Memory B cell (primary cell): Measurements from ENCODE around the gene PLPP1.

Experiments
- ATAC-seq: fragments of 150-1000 bp; cut with Tn5 transposase; 2 replicates; pipeline ENCODE4 v1.10.0; 2021; ENCODE audit warnings: low read depth, mild to moderate bottlenecking, moderate library complexity
- DNase-seq, 2 donors: peaks; one replicate each; pipeline ENCODE4 v3.0.0; 2022; ENCODE audit warnings: low spot score in 2 of 2
- H3K27ac Mint-ChIP-seq: one replicate; pipeline ENCODE4 v1.8.0; 2022; ENCODE audit warnings: mild to moderate bottlenecking, moderate library complexity, mixed read lengths
- H3K27me3 Mint-ChIP-seq: one replicate; pipeline ENCODE4 v1.8.0; 2022; ENCODE audit warnings: mixed read lengths
- H3K36me3 Mint-ChIP-seq: one replicate; pipeline ENCODE4 v1.8.0; 2022; ENCODE audit warnings: mild to moderate bottlenecking, mixed read lengths
- H3K4me1 Mint-ChIP-seq: one replicate; pipeline ENCODE4 v1.8.0; 2022; ENCODE audit warnings: mixed read lengths
- H3K4me3 Mint-ChIP-seq: one replicate; pipeline ENCODE4 v1.8.0; 2022; ENCODE audit warnings: mild to moderate bottlenecking, moderate library complexity, mixed read lengths
- H3K9me3 Mint-ChIP-seq: one replicate; pipeline ENCODE4 v1.8.0; 2022; ENCODE audit warnings: mixed read lengths

Gene PLPP1

DNA sequence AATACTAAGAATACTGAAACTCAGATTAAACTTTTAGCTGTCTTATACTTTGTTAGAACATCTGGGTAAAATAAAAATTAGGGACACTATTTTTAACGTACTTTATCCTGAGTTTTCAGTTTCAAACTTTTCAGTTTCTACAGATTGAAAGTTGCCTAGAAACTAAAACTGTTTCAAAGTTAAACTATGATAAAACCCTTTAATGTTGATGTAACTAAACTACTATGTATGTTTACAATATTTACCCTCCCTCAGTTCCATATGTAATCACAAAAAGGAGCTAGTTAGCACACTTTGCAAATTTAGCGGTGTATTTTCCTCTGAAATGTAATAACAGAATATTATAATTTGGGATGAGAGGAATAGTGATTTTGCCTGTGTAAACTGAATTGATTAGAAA, 121.1 kb downstream of the PLPP1 start:
- H3K27ac Mint-ChIP-seq = peak overlapping the region; percentile 45
- no peak overlapping the region for H3K4me3 Mint-ChIP-seq
- no peaks in the 10 kb centered on the region for H3K4me1 Mint-ChIP-seq
- no peak for DNase-seq
- ATAC-seq = no peak
- H3K9me3 Mint-ChIP-seq = no peaks in the 10 kb centered on the region
- H3K27me3 Mint-ChIP-seq = no peaks in the 10 kb centered on the region
- peaks cover 26% of the 10 kb centered on the region for H3K36me3 Mint-ChIP-seq

DNA sequence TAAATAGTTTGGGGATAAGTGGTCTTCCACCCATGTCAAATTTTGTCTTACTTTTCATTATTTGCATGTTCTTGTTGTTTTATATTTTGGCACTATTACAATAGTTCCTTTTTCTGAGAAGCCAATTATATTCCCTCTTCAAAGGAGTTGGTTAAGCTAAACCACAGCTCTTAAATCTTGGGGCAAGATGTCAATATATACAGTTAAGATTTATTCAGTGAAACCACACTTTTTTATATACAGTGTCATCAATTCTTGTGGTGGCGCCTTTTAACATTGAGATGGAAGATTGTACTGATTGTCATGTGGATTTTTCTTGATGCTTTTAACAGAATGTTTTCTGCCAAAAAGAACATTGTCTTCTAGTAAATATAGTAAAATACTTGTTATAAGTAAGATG, 122.9 kb downstream of the PLPP1 start:
- H3K27ac Mint-ChIP-seq = peak overlapping the region; percentile 7
- H3K4me3 Mint-ChIP-seq = no peak overlapping the region
- H3K27me3 Mint-ChIP-seq = no peaks in the 10 kb centered on the region
- no peak for DNase-seq
- ATAC-seq = no peak
- H3K9me3 Mint-ChIP-seq = no peaks in the 10 kb centered on the region
- H3K36me3 Mint-ChIP-seq = peaks cover 28% of the 10 kb centered on the region
- H3K4me1 Mint-ChIP-seq = no peaks in the 10 kb centered on the region

DNA sequence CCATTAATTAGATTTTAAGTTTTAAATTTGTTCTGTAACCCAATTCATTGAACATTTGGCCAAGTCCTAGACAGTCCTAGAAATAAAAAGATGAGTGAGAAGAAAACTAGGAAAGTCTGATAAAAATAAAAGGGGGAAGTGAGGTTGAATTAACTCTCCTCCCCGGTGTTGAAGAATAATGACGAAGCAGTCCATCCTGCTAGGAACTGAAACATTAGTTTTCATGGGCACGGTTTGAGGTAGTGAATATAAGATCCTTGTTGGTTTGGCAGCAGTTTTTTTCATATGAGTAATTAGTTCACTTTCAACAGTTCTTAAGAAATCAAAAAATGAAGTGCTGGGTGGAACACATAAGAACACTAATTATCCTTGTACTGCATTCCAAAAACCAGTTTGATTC, 123.9 kb downstream of the PLPP1 start:
- ATAC-seq (no peak), DNase-seq (no peak)
- no peak overlapping the region for H3K4me3 Mint-ChIP-seq
- no peak overlapping the region for H3K27ac Mint-ChIP-seq
- no peaks in the 10 kb centered on the region for H3K9me3 Mint-ChIP-seq
- H3K4me1 Mint-ChIP-seq = no peaks in the 10 kb centered on the region
- peaks cover 31% of the 10 kb centered on the region for H3K36me3 Mint-ChIP-seq
- H3K27me3 Mint-ChIP-seq = no peaks in the 10 kb centered on the region

DNA sequence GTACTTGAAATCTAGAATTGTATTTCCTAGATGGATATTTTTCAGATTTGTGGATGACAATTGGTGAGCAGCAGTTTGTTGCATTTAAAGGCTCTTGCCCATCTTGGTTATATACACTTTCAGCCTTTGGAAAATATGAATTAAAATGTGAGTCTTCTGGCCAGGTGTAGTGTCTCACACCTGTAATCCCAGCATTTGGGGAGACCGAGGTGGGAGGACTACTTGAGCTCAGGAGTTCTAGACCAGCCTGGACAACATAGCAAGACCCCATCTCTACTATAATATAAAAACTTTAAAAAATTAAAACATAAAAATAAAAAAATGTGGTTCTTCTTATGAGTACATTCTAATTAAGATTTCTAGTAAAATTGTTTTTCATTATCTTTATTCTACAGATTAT, 125.0 kb downstream of the PLPP1 start:
- Mint-ChIP-seq H3K4me3 (no peak overlapping the region), H3K4me1 (no peaks in the 10 kb centered on the region), H3K27ac (no peak overlapping the region), H3K27me3 (no peaks in the 10 kb centered on the region), H3K36me3 (peaks cover 29% of the 10 kb centered on the region), H3K9me3 (no peaks in the 10 kb centered on the region)
- ATAC-seq (no peak), DNase-seq (no peak)

DNA sequence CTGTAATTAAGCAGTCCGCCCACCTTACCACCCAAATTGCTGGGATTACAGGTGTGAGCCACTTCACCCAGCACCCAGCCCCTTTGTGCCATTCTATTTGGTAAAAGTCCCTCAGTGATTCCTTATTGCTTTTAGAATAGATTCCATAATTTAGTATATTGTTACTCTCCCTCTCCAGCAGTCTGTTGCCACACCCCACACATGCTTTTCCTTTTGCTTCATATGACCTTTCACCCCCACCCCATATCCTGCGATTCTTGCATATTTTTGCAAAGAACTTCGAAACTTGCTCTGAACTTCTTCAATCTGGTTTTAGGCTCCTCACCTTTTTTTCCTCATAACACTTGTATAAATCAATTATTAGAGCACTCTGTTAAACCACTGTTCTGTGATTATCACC, 126.8 kb downstream of the PLPP1 start:
- no peak for ATAC-seq
- H3K36me3 Mint-ChIP-seq = peaks cover 33% of the 10 kb centered on the region

DNA sequence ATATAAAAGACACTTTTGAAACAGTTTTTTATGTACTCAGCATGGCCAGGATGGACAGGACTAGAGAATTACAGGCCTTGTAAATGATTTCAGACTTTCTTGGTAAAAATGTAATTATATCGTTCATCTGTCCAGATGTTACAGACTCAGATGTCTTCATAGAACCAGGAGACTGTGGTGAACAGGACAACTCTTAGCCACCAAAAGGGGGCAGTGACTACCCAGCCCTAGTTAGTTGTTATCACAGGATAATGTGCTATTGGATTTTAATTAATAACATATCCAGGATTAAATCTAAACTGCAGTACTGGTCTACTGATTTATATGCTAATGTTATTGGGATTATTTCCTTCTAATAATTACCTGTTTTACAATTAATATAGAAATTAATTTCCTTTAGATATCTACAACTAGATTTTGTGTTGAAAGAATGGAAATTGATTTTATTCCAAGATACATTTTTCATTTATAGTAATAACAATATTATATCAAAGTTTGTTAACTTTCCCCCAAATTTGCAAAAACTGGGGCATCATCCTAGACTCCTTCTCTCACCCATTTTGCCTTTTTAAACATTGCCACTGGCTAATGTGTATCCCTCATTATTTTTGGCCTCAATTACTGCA, 127.6 kb downstream of the PLPP1 start:
- DNase-seq = no peak
- Mint-ChIP-seq H3K4me1 (no peaks in the 10 kb centered on the region), H3K9me3 (no peaks in the 10 kb centered on the region), H3K36me3 (peaks cover 31% of the 10 kb centered on the region), H3K27me3 (no peaks in the 10 kb centered on the region), H3K27ac (no peak overlapping the region), H3K4me3 (no peak overlapping the region)
- ATAC-seq = no peak

More for the DNA sequence above, 126.8 kb downstream of the PLPP1 start:
- Mint-ChIP-seq H3K27me3 (no peaks in the 10 kb centered on the region), H3K27ac (no peak overlapping the region), H3K4me1 (no peaks in the 10 kb centered on the region), H3K9me3 (no peaks in the 10 kb centered on the region), H3K4me3 (no peak overlapping the region)
- DNase-seq = no peak

DNA sequence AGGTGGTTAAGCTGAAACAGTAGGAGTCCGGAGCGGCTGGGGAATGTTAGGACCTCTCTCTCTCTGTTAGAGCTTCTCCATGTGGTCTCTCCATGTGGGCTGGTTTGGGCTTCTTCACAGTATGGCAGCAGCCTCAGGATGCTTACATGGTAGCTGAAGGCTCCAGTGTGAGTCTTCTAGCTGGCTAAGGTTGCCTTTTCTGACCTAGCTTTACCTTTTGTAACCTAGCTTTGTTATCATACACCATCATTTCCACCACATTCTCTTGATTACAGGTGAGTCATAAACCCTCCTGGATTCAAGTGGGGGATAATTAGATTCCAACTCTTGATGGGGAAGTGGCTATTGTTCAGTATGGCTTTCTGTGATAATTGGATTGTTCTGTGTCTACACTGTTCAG, 128.5 kb downstream of the PLPP1 start:
- ATAC-seq = no peak
- H3K36me3 Mint-ChIP-seq = peaks cover 35% of the 10 kb centered on the region

DNA sequence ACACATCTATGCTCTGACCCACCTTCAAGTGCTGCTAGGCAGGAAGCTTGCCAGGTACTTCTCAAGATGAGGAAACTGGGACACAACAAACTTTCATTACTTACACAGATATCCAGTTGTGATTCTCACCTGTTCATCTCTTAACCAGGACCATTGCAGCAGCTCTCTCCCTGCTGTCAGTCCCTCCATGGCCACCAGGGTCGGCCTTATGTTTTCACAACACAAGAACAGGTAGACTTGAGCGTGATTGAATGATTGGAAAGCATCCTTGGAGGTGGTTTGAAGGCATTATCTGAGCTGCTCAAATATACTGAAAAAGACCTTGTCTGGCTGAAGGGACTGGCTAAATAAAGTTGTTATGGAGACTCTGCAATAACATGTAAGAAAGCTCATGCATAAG, 132.6 kb downstream of the PLPP1 start:
- H3K9me3 Mint-ChIP-seq = no peaks in the 10 kb centered on the region
- no peak overlapping the region for H3K4me3 Mint-ChIP-seq
- H3K4me1 Mint-ChIP-seq = no peaks in the 10 kb centered on the region
- peaks cover 30% of the 10 kb centered on the region for H3K36me3 Mint-ChIP-seq
- H3K27ac Mint-ChIP-seq = peak overlapping the region; percentile 60
- DNase-seq (no peak), ATAC-seq (no peak)
- H3K27me3 Mint-ChIP-seq = no peaks in the 10 kb centered on the region

More for the DNA sequence above, 128.5 kb downstream of the PLPP1 start:
- H3K27me3 Mint-ChIP-seq = no peaks in the 10 kb centered on the region
- no peak overlapping the region for H3K4me3 Mint-ChIP-seq
- H3K27ac Mint-ChIP-seq = no peak overlapping the region
- no peak for DNase-seq
- H3K9me3 Mint-ChIP-seq = no peaks in the 10 kb centered on the region
- H3K4me1 Mint-ChIP-seq = no peaks in the 10 kb centered on the region

DNA sequence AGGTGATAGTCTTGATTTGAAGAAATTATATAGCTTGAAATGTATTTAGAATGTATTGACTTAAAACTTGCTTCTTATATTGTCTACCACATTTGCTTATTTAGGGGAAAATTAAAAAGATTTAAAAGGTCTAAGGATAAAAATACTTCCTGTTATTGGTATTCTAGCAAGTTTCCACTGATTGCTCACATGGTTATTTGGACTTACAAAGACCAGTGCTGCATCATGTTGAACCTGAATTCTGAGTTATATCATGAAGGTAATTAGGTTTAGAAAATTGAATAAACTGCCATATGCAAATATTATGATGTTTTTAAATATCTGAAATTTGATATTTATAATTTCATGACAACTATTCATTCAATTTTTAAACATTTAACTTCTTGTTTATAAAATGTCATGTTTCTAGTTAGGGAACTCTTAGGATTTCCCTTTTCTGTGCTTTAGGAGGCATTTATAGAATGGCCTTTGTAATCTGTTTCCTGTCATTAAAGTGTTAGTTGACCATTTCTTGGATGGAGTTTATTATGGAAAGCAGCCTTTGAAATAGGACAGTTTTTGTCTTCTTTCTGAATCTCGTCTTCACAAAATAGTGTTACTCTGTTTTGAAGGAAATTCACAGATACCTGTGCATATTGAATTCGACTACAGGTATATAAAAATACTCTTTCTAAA, 141.1 kb downstream of the PLPP1 start:
- Mint-ChIP-seq H3K9me3 (no peaks in the 10 kb centered on the region), H3K27me3 (no peaks in the 10 kb centered on the region), H3K27ac (no peak overlapping the region), H3K36me3 (peaks cover 40% of the 10 kb centered on the region), H3K4me3 (no peak overlapping the region), H3K4me1 (no peaks in the 10 kb centered on the region)
- DNase-seq (no peak), ATAC-seq (no peak)

DNA sequence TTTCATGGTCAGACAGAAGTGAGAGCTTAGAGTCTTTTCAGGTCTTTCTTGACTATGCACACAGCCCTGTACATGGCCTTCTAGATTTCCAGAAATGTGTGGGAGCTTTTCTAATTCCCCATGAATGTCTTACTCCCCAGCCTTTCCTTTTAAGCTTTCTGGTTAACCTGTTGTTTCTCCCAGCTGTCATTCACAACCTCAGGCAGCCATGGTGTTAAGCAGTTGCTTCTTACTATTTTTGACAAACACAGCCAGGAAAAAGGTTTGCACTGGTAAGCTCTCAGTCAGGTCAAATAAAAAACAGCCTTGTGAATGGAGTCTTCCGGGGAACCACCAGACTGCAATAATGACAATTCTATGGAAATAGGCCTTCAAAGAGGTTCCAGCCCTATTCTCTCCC, 142.1 kb downstream of the PLPP1 start:
- H3K36me3 Mint-ChIP-seq = peaks cover 40% of the 10 kb centered on the region
- no peak for DNase-seq
- H3K27me3 Mint-ChIP-seq = no peaks in the 10 kb centered on the region
- H3K4me1 Mint-ChIP-seq = no peaks in the 10 kb centered on the region
- H3K9me3 Mint-ChIP-seq = no peaks in the 10 kb centered on the region
- no peak overlapping the region for H3K4me3 Mint-ChIP-seq
- ATAC-seq = no peak
- H3K27ac Mint-ChIP-seq = no peak overlapping the region

DNA sequence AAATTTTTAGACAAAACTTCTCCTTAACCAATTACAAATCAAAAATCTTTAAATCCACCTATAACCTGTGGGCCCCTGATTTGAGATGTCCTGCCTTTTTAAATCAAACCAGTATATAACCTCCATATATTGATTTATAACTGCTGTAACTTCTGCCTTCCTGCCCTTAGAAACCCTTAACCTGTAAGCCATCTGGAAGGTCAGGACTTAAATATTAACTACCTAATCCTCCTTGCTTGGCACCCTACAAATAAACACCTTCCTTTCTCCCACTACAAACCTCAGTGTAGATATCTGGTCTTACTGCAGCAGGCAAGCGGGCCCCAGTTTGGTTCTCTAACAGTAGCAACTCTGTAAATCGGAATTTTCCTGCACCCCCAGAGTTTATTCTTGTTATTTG, 143.1 kb downstream of the PLPP1 start:
- no peaks in the 10 kb centered on the region for H3K4me1 Mint-ChIP-seq
- peaks cover 40% of the 10 kb centered on the region for H3K36me3 Mint-ChIP-seq
- no peaks in the 10 kb centered on the region for H3K27me3 Mint-ChIP-seq
- no peak overlapping the region for H3K27ac Mint-ChIP-seq
- no peak overlapping the region for H3K4me3 Mint-ChIP-seq
- no peaks in the 10 kb centered on the region for H3K9me3 Mint-ChIP-seq
- ATAC-seq = no peak
- no peak for DNase-seq

DNA sequence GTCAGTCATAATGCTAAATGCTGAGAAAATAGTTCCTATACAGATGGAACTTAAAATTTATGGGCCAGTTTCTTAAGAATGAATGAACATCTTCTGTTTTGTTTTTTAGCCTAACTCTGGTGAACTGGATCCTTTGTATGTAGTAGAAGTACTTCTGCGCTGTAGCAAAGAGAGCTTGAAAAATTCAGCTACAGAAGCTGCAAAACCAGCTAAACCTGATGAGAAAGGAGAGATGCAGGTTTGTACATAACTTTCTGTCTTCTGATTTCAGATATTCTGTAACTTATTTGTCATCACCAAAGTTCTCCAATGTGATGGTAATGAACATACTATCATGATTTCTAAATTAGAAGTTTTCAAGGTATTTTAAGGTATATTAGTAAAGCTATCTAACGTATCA, 146.9 kb downstream of the PLPP1 start:
- Mint-ChIP-seq H3K36me3 (peaks cover 54% of the 10 kb centered on the region), H3K4me3 (no peak overlapping the region), H3K9me3 (peaks cover 9% of the 10 kb centered on the region), H3K27me3 (no peaks in the 10 kb centered on the region), H3K4me1 (no peaks in the 10 kb centered on the region), H3K27ac (no peak overlapping the region)
- no peak for DNase-seq
- no peak for ATAC-seq

DNA sequence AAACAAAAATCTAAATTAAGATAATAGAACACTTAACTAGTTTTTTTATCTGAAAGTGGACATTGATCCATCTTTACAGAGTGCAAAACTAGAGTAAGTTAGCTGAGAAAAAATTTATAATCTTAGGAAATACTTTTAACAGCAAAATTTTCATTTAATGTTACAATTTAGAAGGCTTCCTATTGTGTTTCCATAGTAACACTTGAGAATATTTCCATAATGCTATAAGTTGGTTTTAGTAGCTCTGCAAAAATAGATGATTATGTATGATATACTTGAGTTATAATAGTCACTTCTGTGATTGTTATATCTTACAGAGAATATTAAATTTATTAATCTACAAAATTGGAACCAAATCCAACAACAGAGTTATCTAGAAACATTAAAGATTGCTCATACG, 148.4 kb downstream of the PLPP1 start:
- no peaks in the 10 kb centered on the region for H3K27me3 Mint-ChIP-seq
- H3K4me3 Mint-ChIP-seq = no peak overlapping the region
- H3K27ac Mint-ChIP-seq = no peak overlapping the region
- H3K36me3 Mint-ChIP-seq = peaks cover 52% of the 10 kb centered on the region
- no peaks in the 10 kb centered on the region for H3K4me1 Mint-ChIP-seq
- DNase-seq (no peak), ATAC-seq (no peak)
- peaks cover 16% of the 10 kb centered on the region for H3K9me3 Mint-ChIP-seq

DNA sequence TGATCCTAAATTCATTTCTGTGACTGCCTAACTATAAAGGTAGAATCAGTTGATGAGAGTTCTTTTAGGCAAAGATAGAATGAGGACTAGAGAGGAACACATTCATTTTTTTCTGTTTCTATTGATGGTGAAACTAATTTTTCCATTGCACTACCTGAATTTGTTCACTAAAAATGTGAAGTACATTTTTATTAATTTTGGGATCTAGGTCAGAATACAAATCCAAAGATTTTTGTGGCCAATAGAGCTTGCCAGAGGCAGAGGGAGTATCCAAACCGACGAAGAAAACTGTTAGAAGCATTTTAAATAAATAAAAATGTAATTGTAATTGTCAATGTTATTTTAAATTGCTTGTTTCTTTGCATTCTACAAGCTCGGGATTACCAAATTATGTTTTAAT, 148.9 kb downstream of the PLPP1 start:
- DNase-seq = no peak
- Mint-ChIP-seq H3K9me3 (peaks cover 16% of the 10 kb centered on the region), H3K27me3 (no peaks in the 10 kb centered on the region), H3K36me3 (peaks cover 53% of the 10 kb centered on the region), H3K27ac (no peak overlapping the region), H3K4me3 (no peak overlapping the region), H3K4me1 (no peaks in the 10 kb centered on the region)
- ATAC-seq = no peak

DNA sequence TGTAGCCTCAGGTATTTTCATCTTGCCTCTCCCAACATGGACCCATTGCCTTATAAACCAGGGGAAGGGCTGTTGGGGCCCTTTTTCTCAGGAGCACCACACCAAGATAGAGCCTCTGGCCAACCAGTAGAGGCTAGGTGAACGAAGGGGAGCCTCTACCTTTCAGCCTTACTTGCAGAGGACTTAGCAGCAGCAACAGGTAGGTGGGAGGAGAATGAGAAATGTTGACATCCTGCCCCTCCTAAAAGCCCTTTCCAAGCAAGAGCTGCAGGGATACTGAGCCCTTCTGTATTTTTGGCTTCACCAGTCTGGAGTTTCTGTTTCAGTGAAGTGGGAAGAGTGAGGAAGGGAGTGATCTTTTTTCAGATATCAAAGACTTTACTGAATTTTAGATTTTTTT, 149.5 kb downstream of the PLPP1 start:
- H3K36me3 Mint-ChIP-seq = peaks cover 55% of the 10 kb centered on the region
- peaks cover 16% of the 10 kb centered on the region for H3K9me3 Mint-ChIP-seq
- ATAC-seq = no peak
- H3K4me3 Mint-ChIP-seq = no peak overlapping the region
- no peak overlapping the region for H3K27ac Mint-ChIP-seq
- H3K4me1 Mint-ChIP-seq = no peaks in the 10 kb centered on the region
- DNase-seq = no peak
- no peaks in the 10 kb centered on the region for H3K27me3 Mint-ChIP-seq
